OCI-LY1 (cell line): ENCODE results near the gene ADAT1.

Experiments
- H2AFZ ChIP-seq: fragments of 200-600 bp; sonication (generic), shearing (Covaris generic); 2 replicates; pipeline ENCODE4 v1.6.0; 2014; ENCODE audit warnings: antibody characterized with exemption, mild to moderate bottlenecking, low read length
- H3F3A ChIP-seq: fragments of 200-600 bp; sonication (generic), shearing (Covaris generic); 2 replicates; pipeline ENCODE4 v1.6.0; 2014; ENCODE audit warnings: mild to moderate bottlenecking, antibody characterized with exemption, low read length, moderate library complexity; ENCODE audit not compliant: insufficient read depth
- H3K27ac ChIP-seq: fragments of 200-600 bp; sonication (generic); 2 replicates; pipeline ENCODE4 v1.5.1; 2014; ENCODE audit warnings: low read length, mixed run types, mild to moderate bottlenecking, low read depth; ENCODE audit not compliant: poor library complexity, severe bottlenecking
- H3K27me3 ChIP-seq: fragments of 200-600 bp; sonication (generic); 2 replicates; pipeline ENCODE4 v1.6.0; 2014; ENCODE audit warnings: antibody characterized with exemption, mild to moderate bottlenecking, low read length, moderate library complexity; ENCODE audit not compliant: insufficient read depth
- H3K36me3 ChIP-seq: fragments of 200-600 bp; sonication (generic); 2 replicates; pipeline ENCODE4 v1.6.1; 2014; ENCODE audit warnings: mild to moderate bottlenecking, antibody characterized with exemption, low read length, moderate library complexity, mixed read lengths; ENCODE audit not compliant: insufficient read depth
- H3K4me1 ChIP-seq: fragments of 200-600 bp; sonication (generic); 2 replicates; pipeline ENCODE4 v1.5.1; 2014; ENCODE audit warnings: mild to moderate bottlenecking, low read length, moderate library complexity; ENCODE audit not compliant: insufficient read depth, severe bottlenecking
- H3K4me2 ChIP-seq: fragments of 200-600 bp; sonication (generic), shearing (Covaris generic); 2 replicates; pipeline ENCODE4 v1.6.1; 2014; ENCODE audit warnings: low read length
- H3K4me3 ChIP-seq: fragments of 200-600 bp; sonication (generic); 2 replicates; pipeline ENCODE4 v1.5.1; 2014; ENCODE audit warnings: low read length, low read depth, mild to moderate bottlenecking, mixed read lengths; ENCODE audit not compliant: poor library complexity, severe bottlenecking
- H3K79me2 ChIP-seq: fragments of 200-600 bp; shearing (Covaris generic); 2 replicates; pipeline ENCODE4 v1.6.1; 2016; ENCODE audit warnings: mixed run types, low read length, mixed read lengths; ENCODE audit not compliant: insufficient read depth
- H3K9ac ChIP-seq: fragments of 200-600 bp; sonication (generic), shearing (Covaris generic); 2 replicates; pipeline ENCODE4 v1.6.1; 2014; ENCODE audit warnings: mild to moderate bottlenecking, low read length, mixed read lengths
- H3K9me2 ChIP-seq: fragments of 200-600 bp; sonication (generic), shearing (Covaris generic); 2 replicates; pipeline ENCODE4 v1.6.1; 2014; ENCODE audit warnings: low read depth, mild to moderate bottlenecking, low read length, mixed read lengths
- H3K9me3 ChIP-seq: fragments of 200-600 bp; shearing (Covaris generic); 2 replicates; pipeline ENCODE4 v1.6.1; 2014; ENCODE audit warnings: low read length, mixed read lengths
- H4K20me1 ChIP-seq: fragments of 200-600 bp; sonication (generic), shearing (Covaris generic); 2 replicates; pipeline ENCODE4 v1.6.0; 2016; ENCODE audit warnings: mild to moderate bottlenecking, low read length; ENCODE audit not compliant: insufficient read depth
- CTCF ChIP-seq: fragments of 200-600 bp; sonication (generic), shearing (Covaris generic); IDR thresholded peaks from 2 replicates; pipeline ENCODE4 v1.5.1; 2017; ENCODE audit warnings: mild to moderate bottlenecking, antibody characterized with exemption, low read length, moderate library complexity, mixed read lengths
- EZH2 ChIP-seq: fragments of 200-600 bp; sonication (generic), shearing (Covaris generic); IDR thresholded peaks from 2 replicates; pipeline ENCODE4 v1.8.0; 2017; ENCODE audit warnings: borderline replicate concordance, mixed run types, mild to moderate bottlenecking, antibody characterized with exemption, low read length, moderate library complexity, mixed read lengths

ADAT1 gene

GRCh38 chr16:75632857-75633256 is 9.8 kb upstream of the ADAT1 start:
- Histone ChIP-seq H2AFZ (no peak overlapping the region), H3K4me1 (no peaks in the 10 kb centered on the region), H3K79me2 (no peaks in the 10 kb centered on the region), H3F3A (no peaks in the 10 kb centered on the region), H3K4me2 (no peak overlapping the region), H3K9ac (no peak overlapping the region), H3K9me3 (no peaks in the 10 kb centered on the region), H3K27ac (no peak overlapping the region), H3K27me3 (no peaks in the 10 kb centered on the region), H3K9me2 (no peaks in the 10 kb centered on the region), H3K36me3 (peaks cover 95% of the 10 kb centered on the region), H3K4me3 (no peak overlapping the region), H4K20me1 (no peaks in the 10 kb centered on the region)
- no peak for TF ChIP-seq CTCF
- TF ChIP-seq EZH2: no peak

- Histone ChIP-seq H3K9me3 (no peaks in the 10 kb centered on the region), H2AFZ (no peak overlapping the region), H3K4me1 (no peaks in the 10 kb centered on the region), H3K9ac (no peak overlapping the region), H4K20me1 (no peaks in the 10 kb centered on the region), H3K79me2 (no peaks in the 10 kb centered on the region), H3K27ac (no peak overlapping the region), H3K4me3 (no peak overlapping the region), H3K36me3 (peaks cover 93% of the 10 kb centered on the region), H3K4me2 (no peak overlapping the region), H3K27me3 (no peaks in the 10 kb centered on the region), H3F3A (no peaks in the 10 kb centered on the region; the same call in 1 of the 2 replicates), H3K9me2 (no peaks in the 10 kb centered on the region)
- TF ChIP-seq EZH2 (no peak), CTCF (no peak)
Observed at GRCh38 chr16:75630052-75630451, 7.0 kb upstream of the ADAT1 start.

DNA sequence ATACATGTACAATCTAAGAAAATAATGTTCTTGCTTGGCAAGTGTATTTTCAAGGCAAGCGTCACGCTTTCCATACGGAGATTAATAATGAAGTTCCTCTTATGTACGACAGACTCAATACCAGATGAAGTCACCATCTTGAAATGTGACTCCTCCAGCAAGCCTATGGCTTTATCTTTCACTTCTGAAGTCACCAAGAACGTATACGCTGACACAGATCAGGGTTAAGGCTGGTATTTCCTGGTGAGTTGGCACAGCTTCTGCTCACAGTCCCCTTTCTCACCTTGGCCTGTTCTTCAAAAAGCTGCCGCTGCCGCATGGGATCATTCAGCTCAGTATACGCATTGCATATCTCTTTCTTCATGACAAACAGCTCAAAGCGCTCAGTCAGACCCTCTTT is 6.1 kb upstream of the ADAT1 start:
- H3K36me3 ChIP-seq: peaks cover 84% of the 10 kb centered on the region
- no peak overlapping the region for H3K27ac ChIP-seq
- no peak for TF ChIP-seq EZH2
- no peak for TF ChIP-seq CTCF
- no peaks in the 10 kb centered on the region for H3K79me2 ChIP-seq
- no peak overlapping the region for H3K4me2 ChIP-seq
- H3K9me2 ChIP-seq: no peaks in the 10 kb centered on the region
- H3K27me3 ChIP-seq: no peaks in the 10 kb centered on the region
- no peaks in the 10 kb centered on the region for H3K9me3 ChIP-seq
- no peak overlapping the region for H2AFZ ChIP-seq
- H4K20me1 ChIP-seq: no peaks in the 10 kb centered on the region
- H3F3A ChIP-seq: no peaks in the 10 kb centered on the region; the same call in 1 of the 2 replicates
- no peak overlapping the region for H3K9ac ChIP-seq
- no peaks in the 10 kb centered on the region for H3K4me1 ChIP-seq
- H3K4me3 ChIP-seq: no peak overlapping the region
